Measurements from ENCODE around the gene NTRK3.

The NTRK3 gene

DNA sequence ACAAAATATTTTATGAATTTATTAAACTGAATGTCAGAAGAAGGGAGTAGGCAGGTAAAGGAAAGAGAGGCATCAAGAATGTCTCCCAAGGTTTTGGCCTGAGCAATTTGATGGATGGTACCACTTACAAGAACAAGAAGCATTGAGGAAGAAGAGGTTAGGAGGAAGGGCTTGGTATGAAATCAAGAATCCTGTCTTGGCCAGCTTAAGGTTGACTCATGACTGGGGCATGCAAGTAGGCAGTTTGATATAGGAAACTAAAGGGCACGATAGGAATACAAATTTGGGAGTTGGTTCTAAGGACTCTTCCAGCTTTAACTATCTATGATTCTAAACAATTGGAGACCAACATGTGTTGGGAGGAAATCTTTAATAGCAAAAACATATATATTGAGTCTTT is 79.1 kb downstream of the NTRK3 start:
- no peak for DNase-seq

DNA sequence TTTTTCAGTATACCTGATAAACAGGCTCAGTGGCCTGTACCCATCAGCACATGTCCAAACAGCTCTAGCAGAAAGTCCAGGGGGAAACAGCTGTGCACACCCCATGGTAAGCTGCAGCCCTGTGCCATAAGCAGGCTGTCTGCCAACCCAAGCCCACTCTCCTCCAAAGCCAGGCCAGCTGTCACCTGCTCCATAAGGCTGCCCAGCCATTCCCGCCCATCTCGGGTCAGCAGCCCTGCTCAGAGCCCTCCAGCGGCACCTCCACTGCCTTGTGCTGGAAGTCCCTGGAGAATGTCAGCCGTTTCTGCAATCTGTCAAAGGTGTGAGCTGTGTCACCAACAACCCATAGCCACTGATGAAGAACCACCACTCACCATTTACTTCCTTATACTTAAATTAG is 82.0 kb downstream of the NTRK3 start:
- DNase-seq, result no peak

DNA sequence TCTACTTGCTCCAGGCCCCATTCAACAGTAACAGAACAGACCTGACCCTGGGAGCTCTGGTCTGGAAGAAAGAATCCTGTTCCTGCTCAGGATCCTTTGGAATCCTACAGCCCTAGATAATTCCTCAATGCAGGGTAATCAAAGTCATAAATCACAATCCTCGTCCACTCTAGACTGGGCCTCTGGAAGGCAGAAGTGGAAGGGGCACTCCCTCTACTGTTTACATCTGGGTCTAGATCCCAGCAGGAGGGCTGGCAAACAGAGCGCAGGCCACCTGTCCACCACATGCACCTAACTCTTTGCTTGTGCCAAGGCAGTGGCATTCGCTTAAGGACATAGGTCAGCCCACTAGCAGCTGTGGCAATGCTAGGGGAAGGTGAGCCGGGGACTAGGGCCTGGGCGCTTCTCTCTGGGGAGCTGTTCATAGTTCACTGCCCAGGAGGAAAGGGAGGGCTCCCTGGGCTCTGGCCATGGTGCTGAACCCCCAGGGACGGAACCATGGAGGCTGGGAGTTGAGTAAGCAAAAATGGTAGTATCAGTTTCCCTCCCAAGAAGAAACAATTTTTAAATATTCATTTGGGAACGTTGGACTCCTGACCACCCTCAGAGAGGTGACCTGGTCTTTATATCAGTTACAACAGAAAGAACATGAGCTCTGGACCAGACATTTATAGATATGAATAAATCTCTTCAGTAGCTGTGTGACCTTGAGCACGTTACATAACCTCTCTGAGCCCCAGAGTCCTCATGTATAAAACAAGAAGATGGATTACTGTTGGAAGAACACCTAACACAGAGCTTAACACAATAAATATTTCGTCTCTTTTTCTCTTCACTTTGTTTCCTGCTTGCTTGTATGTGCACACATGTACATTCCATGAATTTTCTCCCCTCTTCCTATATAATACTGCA is 90.2 kb downstream of the NTRK3 start:
- DNase-seq, result peak; percentile 28

DNA sequence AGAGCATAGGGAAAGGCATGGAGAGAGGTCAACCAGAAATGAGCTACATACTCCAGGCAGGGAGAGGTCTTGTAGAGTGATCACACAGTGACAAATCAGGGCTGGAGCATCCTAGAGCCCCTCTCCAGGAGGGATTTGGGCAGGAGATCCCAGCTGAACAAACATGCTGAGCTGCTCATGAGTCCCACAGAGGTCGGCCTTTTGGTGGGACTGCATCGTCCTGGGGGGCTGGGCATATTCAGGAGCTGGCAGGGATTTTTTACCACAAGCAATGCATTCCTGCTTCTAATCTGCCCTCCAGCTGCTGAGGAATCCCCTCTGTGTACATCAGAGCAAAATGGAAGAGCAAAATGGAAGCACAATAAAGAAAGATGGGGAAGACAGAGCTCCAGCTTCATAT is 94.9 kb downstream of the NTRK3 start:
- no peak for DNase-seq

DNA sequence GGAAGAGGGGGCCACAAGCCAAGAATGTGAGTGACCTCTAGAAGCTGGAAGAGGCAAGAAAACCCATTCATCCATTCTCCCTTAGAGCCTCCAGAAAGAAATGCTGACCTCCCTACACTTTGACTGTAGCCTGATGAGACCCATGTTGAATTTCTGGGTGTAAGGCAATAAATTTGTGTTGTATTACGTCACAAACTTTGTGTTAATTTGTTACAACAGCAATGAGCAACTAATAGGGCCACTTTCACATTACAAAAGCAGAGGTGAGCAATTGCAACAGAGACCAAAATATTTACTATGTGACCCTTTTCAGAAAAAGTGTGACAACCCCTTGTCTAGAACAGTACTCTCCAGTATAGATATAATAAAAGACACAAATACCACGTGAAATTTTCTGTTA is 101.2 kb downstream of the NTRK3 start:
- no peak for DNase-seq

DNA sequence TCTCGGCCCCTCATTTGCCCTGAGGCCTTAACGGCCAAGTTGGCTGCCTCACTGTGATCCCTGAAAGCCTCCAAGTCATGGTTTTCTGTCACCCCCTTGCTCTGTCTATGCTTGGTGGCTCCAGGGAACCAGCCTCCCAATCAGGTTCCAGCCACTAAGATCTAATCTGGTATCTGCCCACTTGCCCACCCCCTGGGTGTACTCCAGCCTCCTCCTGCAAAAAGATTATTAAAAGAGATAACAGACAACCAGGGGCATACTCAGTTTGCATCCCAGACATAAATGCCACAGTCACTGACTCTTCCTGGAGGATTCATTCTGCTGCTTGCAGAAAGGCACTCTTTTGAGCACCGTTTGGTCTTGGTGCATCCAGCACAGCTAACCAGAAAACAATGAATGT is 103.9 kb downstream of the NTRK3 start:
- DNase-seq, result no peak

DNA sequence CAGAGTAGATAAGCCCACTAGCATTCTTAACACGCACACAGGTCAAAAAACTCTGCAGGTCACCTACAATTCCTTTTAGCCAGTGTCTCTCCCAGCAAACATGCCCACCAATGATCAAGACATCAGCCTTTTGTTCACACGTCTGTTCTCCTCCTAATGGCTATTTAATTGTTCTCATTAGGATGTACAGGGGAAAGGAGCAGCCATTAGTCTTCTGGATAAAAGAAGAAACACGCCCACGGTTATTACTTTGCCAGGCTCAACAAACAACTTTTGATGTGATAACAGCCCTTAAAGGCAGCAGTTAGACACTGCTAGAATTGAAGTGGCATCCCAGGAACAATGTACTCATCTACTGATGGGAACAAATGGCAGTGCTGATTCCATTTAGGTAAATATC is 108.8 kb downstream of the NTRK3 start:
- DNase-seq, result no peak

DNA sequence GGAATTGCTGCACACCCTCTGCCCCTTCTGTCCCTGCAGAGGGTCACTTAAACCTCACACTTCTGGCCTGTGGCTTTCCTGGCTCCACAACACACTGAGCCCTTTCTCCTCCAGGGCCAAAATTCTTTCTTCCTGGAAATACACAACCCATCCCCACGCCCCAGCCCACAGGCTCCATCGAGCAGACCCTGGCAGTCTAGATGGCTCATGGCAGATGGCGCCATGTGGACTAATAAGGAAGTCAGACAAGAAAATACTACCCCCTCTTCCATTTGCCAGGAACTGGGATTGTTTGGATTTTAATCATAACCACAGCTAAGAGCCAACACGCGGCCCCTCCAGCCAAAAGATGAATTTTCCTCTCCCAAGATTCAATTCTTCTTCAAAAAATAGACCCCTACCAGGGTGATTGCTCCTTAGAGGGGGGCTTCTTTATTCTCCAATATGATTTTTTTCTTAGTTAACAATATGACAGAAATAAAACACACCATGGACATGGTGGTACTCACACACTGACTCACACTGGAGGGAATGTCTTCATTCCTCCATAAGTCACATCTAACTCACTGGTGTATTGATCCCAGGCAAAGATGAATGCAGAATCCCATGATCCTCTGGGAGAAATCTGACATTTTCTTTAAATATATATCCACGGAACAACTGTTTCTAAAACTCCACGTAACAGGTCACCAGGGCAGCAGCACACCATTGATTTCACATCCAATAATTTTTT is 111.5 kb downstream of the NTRK3 start:
- DNase-seq, result no peak

DNA sequence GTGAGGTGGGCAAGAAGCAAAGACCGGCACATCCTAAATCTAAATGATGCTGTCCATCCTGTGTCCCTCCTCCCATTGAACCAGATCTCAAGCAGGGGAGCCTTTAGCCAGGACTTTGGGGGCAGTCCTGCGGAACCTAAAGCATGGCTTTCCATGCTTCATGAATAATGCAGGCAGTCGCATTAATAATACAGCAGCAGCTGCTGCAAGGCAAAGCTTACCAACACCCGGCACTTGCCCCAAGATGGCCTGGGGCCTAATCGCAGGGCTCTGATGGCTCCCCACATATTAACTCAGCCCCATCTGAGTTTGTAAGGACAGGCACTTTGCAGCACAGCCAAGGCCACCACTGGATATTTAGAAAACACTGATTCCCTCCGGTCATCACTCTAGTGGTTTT is 114.4 kb downstream of the NTRK3 start:
- DNase-seq, result no peak

DNA sequence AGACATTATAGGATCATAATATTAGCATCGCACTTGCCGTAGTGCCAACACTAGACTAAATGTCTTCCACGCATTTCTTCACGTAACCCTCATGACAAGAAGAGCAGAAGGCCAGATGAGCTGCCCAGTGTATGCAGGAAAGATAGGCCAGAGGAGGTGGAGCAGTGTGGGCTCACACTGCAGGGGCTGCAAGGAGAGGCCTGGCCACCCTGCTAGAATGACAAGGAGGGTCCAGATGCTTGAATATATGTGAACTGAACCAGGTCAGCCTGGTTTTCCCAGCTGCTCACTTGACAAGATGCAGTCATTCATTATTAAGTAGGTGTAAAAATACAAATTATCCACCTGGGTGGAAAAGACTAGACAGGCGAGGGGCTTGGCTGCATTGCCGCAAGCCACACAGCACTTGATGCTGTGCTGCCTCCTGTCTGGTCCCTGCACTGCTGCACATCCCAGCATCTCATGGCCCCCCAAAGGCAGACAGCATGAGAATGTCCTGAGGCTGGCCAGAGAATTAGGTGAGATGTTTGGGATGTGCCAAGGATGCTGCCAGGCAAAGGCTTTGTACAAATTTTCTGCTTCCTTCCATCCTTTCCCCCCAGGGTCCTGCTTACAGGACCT is 115.2 kb downstream of the NTRK3 start:
- DNase-seq, result no peak

DNA sequence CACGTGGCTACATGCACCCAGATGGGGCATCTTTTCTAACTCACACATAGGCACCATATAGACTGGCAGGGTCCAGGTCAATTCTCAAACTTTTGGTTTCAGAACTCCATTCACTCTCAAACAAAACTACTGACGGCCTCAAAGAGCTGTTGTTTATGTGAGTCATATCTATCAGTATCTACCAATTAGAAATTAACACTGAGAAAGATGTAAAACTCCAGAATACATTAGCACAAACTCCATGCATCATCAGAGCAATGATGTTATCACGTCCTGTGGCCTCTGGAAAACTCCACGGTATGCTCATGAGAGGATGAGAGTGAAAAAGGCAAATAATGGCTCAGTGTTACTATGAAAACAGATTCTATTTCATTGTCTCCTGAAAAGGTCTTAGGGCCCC is 116.1 kb downstream of the NTRK3 start:
- no peak for DNase-seq

DNA sequence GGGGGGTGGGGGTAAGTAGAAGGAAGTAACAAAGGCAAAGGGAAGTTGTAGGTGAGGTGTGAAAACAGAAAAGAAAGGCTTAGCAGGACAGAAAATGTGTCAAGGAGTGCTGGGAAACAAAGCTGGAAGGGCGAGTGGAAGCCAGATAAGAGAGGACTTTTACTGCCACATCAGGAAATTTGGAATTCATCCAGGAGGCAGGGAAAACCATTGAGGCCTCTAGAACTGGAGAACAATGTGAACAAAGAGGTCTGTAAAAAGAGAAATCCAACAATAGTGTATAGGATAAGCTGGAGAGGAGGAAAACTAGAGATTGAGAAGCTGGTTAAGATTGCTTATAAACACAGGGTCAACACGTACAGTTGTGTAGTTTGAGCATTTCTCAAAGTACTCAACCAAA is 116.6 kb downstream of the NTRK3 start:
- DNase-seq, result no peak

DNA sequence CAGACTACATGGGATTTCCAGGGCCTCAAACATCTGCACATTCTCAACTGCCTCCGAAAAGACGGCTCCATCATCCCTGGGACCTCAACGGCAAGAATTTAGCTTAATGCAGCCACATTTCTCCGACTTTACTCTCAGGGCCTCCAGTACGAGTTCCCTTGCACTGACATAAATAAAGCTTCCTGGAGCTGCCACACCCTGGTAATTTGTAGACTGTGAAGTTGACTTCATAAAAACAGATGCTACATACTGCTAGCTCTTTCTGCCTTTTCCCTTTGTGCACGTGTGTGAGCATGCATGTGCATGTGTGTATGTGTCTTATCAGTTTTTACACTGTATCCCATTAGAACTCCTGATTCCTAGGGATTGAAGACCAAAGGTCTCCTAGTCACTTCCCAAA is 122.7 kb downstream of the NTRK3 start:
- no peak for DNase-seq

DNA sequence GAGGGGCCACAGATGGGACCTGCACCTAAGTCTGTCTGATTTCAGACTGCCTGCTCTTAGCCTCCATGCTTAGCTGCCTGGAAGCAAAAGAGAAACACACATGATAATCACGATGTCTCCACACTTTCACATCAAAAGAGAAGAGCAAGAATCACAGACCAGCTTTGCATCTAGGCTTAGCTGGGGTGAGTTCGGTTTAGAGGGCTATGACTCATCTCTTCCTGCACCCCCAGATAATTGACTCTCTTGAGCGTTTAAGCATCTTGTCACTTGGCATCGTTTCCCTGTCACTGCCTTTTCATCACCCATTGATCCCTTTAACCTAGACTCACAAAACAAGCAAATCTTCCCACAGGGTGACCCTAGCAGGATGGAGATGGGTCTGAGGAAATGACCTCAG is 124.0 kb downstream of the NTRK3 start:
- DNase-seq, result no peak

DNA sequence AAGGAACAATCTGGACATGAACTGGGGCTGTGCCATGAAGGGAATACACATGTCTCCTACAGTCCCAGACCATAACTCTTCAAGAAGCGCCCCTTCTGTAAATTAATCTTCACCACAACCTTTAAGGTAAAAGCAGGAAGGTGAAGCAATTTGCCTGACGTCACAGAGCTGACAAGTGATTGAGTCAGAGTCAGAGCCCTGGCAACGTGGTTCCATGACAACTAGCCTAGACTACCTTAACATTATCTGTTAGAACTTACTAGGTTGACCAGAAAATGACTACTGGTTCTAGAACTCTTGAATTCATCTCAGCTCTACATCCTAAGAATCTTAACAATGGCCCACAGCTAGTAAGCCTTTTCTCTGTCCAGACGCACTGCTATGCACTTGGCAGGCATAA is 124.6 kb downstream of the NTRK3 start:
- no peak for DNase-seq

DNA sequence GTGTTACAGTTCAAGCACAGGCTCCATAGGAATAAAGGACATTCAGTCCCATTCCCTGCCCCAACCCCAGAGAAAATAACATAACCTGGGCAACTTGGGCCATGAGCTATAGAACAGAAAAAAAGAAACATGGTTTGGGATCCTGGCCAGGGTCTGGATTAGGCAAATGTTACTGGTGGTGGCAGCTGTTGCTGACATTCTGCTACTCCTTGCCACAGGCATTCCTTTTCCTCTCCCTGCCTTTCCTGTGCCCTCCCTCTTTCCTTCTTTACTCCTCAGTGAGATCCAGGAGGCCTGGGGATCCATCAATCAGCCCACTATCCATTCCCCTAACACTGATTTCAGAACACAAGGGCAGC is 129.1 kb downstream of the NTRK3 start:
- DNase-seq, result no peak

DNA sequence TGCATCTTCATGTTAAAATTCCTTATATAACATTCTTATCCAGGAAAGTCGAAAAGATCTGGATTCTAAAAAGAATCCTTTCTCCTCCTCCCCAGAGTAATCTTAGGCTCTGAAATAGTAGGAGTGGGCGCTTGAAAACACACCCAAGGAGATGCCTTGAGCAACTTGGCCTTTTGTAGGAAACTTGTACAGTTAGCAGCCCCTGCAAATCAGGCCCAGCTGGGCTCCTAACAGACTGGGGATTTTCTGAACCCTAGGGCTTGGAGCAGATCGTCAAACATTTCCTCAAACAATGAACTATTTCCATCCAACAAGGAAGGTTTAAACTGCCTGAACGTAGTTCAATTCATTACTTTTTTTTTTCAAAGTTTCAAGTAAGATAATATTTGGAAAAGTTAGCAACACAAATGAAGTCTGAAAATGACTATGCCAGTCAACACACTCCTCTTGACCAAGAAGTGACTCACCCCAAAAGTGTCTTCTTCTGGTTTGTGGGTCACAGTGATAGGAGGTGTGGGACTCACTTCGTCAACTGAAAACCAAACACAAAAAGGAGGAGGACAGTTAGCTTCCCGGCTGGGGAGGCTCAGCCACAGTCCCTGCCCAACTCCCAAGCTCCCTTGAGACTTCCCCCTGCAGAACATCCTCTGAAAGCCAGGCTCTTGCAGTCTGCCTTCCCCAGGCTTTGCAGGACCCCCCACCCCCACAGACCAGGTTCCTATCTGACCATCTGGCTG is 129.7 kb downstream of the NTRK3 start:
- no peak for DNase-seq

DNA sequence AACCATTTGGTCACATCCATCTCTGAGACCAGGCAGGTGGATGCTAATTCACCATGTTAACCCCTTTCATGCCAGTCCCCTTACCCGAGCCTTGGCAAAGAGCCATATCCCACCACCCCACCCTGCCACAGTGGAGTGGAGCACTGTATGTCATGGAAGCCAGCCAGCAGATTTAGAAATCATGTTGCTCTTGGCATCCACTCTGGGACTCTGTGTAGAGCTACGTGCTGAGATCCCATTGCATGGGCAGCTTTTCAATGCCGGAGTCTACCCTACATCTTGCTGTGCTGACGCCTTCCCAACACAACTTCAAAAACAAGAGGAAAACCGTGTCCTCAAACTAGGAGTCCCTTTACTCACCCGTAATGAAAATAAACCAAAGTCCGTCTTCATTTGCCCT is 131.0 kb downstream of the NTRK3 start:
- DNase-seq, result no peak

DNA sequence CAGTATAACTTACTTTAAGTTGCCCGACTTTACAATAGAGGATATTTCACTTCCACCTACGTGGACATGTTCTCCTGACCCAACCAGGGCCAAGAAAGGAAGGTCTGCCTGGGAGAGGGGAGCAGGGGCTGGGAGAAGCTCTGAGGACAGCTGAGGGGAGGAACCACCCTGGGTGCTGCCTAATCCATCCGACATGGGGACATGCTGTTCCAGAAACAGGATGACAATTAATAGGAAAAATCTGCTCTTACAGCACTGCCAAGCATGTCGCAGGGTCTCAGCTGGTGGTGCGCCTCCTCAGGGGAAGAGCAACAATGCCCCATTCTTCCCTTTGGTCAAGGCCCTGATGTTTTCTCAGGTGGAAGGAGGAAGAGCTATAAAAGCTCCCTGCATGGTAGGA is 132.3 kb downstream of the NTRK3 start:
- no peak for DNase-seq

DNA sequence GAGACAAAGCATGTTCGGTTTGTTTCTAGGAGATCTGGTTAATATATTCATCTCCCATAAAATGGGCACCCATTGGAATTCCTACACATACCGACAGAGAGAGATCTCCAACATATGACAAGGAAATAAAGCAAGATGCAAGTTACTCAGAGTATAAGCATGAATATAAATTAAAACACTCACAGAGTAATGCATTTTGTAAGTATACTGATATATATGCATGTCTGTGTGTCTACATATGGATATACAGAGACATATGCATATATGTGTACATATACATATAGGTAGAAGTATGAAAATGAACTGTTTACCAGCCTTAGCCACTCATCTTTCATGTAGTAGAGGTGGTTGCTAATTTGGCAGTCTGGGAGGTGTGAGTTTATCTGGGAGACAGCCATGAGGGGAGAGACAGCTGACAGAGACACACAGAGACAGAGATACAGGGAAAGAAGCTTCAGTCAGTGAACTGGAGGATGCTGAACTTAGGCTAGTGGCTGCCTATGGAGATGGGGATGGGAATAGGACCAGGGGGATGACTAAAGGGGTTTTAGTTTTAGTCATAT is 134.5 kb downstream of the NTRK3 start:
- DNase-seq, result no peak

DNA sequence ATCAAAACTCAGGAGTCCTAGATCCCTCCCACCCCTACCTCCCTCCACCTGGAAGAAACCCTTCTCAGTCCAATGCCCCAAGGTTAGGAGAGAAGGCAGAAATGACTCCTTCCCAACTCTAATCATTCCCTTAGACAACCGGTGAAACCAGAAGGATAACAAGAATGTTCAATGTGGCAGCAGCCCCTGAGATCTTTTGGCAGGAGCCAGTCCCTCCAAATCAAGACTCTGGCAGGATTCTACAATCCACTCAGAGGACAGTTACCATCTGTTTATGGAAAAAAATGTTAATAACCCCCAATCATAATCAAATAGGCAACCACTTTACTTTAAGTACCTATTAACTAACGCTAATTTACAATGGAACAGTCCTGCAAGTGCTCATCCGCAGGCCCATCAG is 136.5 kb downstream of the NTRK3 start:
- no peak for DNase-seq

DNA sequence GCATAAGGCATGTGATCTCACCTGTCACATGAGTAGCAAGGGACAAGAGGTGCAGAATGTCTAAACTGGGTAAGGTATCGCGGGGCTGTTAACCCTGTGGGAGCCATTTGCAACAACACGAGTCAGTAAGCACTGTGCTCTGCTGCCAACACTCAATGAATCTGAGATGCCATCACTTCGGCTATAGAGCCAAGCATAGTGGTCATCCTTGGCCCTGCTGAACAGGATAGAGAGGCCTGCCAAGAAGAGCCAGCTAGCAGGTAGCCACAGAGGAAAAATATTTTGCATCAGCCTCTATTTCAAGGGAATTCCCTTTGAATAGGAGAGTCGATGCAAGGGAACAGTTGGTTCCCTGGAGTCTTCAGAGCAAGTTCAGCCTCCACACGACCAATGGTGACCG is 137.8 kb downstream of the NTRK3 start:
- DNase-seq, result no peak

DNA sequence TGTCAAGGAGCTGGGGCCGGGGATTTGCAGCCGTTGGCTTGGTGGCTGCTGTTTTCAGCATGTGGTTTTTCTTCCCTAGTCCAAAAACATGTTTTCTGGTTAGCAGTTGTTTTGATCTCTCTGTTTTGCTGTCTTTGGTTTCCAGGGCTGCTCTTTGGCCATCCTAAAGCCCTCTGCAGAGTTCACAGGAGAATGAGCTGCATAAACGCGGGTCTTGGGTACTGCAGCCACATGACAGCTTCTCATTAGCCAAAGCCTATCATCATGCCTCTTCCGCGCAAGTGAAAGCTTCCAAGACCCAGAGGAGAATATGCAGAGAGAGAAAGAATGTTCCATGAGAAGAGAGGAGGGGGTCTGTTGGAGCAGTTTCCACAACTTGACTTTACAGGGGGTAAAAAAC is 138.5 kb downstream of the NTRK3 start:
- DNase-seq, result no peak
